Mucosa of descending colon (tissue), 3 donors: Measurements from ENCODE around the gene KCNK7. TPM values are rescaled to one million over a fixed set of nuclear protein-coding genes. Genes with fewer than 3 reads are reported as not detected.
A peak's percentile ranks its signal among the peaks of the same experiment; 100 is the strongest.

Experiments
- ATAC-seq: fragments of 200-7000 bp; cut with Tn5 transposase; one replicate; pipeline ENCODE4 v1.9.1; 2020; ENCODE audit warnings: mild to moderate bottlenecking, moderate library complexity
- DNase-seq, 3 donors: peaks; one replicate each; pipeline ENCODE4 v3.0.0-alpha.2; 2020
- H3K36me3 ChIP-seq: fragments of 200-600 bp; one replicate; pipeline ENCODE4 v1.8.0; 2021; ENCODE audit warnings: low read depth, mild to moderate bottlenecking
- H3K4me1 ChIP-seq: fragments of 200-600 bp; one replicate; pipeline ENCODE4 v1.8.0; 2021; ENCODE audit warnings: low read depth, mild to moderate bottlenecking
- H3K4me3 ChIP-seq: fragments of 200-600 bp; one replicate; pipeline ENCODE4 v1.8.0; 2021; ENCODE audit warnings: mild to moderate bottlenecking
- H3K9me3 ChIP-seq: fragments of 200-600 bp; one replicate; pipeline ENCODE4 v1.8.0; 2021; ENCODE audit warnings: mild to moderate bottlenecking
- intact Hi-C, 2 donors: fragments of 100-400 bp; cut with DNase I in 1 of 2; cut with micrococcal nuclease in 1 of 2; formaldehyde crosslinking; loops; one replicate each; pipeline versions ENCODE4 v1.11.0 to v1.11.1; 2022; cut with DNase I, micrococcal nuclease
- total RNA-seq, 3 donors: library from RNA; stranded (reverse); fragmentation: NEBNext Ultra II Directional in 2 of 3; extraction: Animal tissue kit (Norgen Biotek cat#: 25700) in 2 of 3; gene quantifications; one replicate each; pipeline versions ENCODE4 v1.2.1 to v1.2.4, GENCODE V29; 2021 to 2023
- TF ChIP-seq, protein P1 (sequence below): fragments of 200-600 bp; IDR thresholded peaks from one replicate; pipeline ENCODE4 v1.8.0; 2022; ENCODE audit warnings: antibody characterized with exemption, mild to moderate bottlenecking
- donor health status: DM: no; HTN: no; CAD: no; lungs with moderate emphysema.
- donor health status: DM: no; HTN: no; CAD: no.
- donor health status: DM: no; HTN: yes; CAD: no.

KCNK7 gene
- total RNA-seq, 3 donors from 2014 or later = 0.49 to 1.7 (median 1.5) TPM

DNA sequence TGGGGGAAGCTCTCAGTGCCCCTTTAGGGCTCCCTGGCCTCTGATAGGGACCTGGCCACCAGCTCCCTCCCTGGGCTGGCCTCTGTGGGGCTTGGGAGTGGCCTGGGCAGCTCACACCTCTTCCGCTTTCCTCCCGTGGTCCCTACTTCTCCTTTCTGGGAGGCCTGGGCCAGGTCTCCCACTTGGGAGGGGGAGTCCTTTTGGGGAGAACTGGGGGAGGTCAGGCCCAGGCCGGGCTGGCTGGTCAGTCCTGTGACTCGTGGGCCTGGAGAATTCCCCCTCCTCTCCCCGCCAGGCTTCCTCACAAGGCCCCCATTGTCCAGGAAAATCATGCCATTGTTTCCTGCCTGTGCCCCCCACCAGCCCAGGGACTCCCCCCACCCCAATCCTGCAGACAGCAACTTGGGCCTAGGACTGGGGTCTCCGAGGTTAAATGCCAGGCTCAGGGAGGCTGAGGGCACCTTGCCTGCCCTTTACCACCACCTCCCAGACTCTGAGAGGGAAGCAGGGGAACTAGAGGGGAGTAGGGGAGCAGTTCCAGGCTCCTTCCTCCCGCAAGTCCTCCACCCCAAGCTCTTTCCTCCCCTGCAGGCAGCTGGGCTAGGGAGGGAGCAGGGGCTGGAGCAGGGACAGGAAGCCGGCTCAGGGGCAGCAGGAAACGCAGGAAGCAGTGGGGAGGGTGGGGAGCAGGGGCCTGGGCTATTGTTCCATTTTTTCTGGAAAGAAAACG, 15.6 kb upstream of the KCNK7 start:
- peak in 1 of 3 donors; percentile 75 for DNase-seq
- intact Hi-C loops = no loop called here
- H3K4me3 ChIP-seq = no peak overlapping the region
- H3K36me3 ChIP-seq = peaks cover 9% of the 10 kb centered on the region
- H3K9me3 ChIP-seq = no peaks in the 10 kb centered on the region
- peaks cover 25% of the 10 kb centered on the region for H3K4me1 ChIP-seq
- TF ChIP-seq, protein P1, sequence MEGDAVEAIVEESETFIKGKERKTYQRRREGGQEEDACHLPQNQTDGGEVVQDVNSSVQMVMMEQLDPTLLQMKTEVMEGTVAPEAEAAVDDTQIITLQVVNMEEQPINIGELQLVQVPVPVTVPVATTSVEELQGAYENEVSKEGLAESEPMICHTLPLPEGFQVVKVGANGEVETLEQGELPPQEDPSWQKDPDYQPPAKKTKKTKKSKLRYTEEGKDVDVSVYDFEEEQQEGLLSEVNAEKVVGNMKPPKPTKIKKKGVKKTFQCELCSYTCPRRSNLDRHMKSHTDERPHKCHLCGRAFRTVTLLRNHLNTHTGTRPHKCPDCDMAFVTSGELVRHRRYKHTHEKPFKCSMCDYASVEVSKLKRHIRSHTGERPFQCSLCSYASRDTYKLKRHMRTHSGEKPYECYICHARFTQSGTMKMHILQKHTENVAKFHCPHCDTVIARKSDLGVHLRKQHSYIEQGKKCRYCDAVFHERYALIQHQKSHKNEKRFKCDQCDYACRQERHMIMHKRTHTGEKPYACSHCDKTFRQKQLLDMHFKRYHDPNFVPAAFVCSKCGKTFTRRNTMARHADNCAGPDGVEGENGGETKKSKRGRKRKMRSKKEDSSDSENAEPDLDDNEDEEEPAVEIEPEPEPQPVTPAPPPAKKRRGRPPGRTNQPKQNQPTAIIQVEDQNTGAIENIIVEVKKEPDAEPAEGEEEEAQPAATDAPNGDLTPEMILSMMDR = no peak
- no peak for ATAC-seq

DNA sequence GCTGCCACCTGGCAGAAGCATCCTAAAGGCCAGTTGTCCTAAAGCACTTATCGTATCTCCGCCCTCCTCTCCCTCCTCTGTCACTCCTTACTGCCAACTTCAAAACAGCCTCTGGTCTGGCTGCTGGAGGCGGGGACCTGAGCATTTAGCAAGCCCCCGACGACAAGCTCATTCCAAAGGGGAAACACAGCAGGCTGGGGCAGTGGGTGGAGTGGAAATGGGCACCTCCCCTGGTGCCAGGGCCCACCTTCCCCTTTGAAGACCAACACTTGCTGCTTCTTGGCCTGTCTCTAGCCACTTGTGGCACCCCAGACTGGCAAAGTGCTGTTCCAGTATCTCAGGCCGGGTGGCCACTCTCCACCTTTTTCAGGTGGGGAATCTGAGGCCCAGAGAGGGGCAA, 14.8 kb upstream of the KCNK7 start:
- ATAC-seq (no peak), DNase-seq (no peak)
- peaks cover 25% of the 10 kb centered on the region for H3K4me1 ChIP-seq
- H3K36me3 ChIP-seq = peaks cover 6% of the 10 kb centered on the region
- H3K4me3 ChIP-seq = no peak overlapping the region
- TF ChIP-seq, protein P1 = no peak
- no peaks in the 10 kb centered on the region for H3K9me3 ChIP-seq
- intact Hi-C loops = no loop called here

GRCh38 chr11:65609665-65610064, 14.1 kb upstream of the KCNK7 start:
- DNase-seq (no peak), ATAC-seq (no peak)
- Histone ChIP-seq H3K9me3 (no peaks in the 10 kb centered on the region), H3K4me3 (no peak overlapping the region), H3K4me1 (peaks cover 25% of the 10 kb centered on the region), H3K36me3 (peaks cover 3% of the 10 kb centered on the region)
- TF ChIP-seq, protein P1 = no peak
- intact Hi-C loops = no loop called here

GRCh38 chr11:65609229-65609628, 13.6 kb upstream of the KCNK7 start:
- H3K4me1 ChIP-seq = peaks cover 25% of the 10 kb centered on the region
- intact Hi-C loops = no loop called here
- peaks cover 2% of the 10 kb centered on the region for H3K36me3 ChIP-seq
- no peak overlapping the region for H3K4me3 ChIP-seq
- DNase-seq (no peak), ATAC-seq (no peak)
- no peaks in the 10 kb centered on the region for H3K9me3 ChIP-seq
- TF ChIP-seq, protein P1 = no peak

- no peak overlapping the region for H3K4me3 ChIP-seq
- ATAC-seq = no peak
- H3K4me1 ChIP-seq = peaks cover 20% of the 10 kb centered on the region
- H3K36me3 ChIP-seq = no peaks in the 10 kb centered on the region
- H3K9me3 ChIP-seq = no peaks in the 10 kb centered on the region
- intact Hi-C loops = no loop called here
- TF ChIP-seq, protein P1 = no peak
- no peak for DNase-seq
These were observed 12.2 kb upstream of the KCNK7 start for GRCh38 chr11:65607614-65608426.
